Measurements from ENCODE around the gene BAX. TPM values are rescaled to one million over a fixed set of nuclear protein-coding genes. Genes with fewer than 3 reads are reported as not detected.
A peak's percentile ranks its signal among the peaks of the same experiment; 100 is the strongest.

The BAX gene
- total RNA-seq, 1 donor = 85.9 TPM

DNA sequence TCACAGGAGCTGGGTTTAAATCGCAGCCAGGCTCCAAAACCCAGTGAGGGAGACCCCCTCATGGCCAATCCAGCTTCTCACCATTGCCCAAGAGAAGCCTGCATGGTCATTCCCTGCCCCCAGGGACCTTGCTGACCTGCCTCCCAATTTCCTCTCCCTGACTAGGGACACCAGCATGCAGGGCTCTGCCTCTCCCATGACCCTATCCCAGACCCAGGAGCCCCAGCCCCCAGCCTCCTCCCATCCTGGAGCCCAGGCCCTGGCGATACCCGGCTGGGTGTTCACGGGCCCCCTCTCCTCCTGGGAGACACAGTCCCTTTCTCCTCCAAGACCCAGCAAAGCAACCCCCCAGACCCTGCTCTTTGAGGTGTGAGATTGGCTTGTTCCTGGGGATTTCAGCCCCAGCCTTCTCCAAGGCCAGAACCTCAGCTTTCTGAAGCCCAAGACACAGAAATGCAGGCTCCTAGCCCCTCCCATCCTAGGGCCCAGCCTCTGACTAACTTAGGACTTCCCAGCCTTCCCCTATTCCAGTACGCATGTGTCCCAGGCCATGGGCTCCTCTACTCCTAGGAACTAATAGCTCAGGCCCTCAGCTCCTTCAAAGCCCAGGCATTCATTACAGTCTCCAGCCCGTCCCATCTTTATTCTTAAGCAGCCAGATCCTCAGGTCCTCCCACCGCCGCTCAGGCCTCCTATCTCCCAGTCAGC, 37.4 kb downstream of the BAX start:
- peak overlapping the region; percentile 95 for H3K4me3 ChIP-seq (ENCODE audit: low read depth, low read length)
- TF ChIP-seq, protein P1, sequence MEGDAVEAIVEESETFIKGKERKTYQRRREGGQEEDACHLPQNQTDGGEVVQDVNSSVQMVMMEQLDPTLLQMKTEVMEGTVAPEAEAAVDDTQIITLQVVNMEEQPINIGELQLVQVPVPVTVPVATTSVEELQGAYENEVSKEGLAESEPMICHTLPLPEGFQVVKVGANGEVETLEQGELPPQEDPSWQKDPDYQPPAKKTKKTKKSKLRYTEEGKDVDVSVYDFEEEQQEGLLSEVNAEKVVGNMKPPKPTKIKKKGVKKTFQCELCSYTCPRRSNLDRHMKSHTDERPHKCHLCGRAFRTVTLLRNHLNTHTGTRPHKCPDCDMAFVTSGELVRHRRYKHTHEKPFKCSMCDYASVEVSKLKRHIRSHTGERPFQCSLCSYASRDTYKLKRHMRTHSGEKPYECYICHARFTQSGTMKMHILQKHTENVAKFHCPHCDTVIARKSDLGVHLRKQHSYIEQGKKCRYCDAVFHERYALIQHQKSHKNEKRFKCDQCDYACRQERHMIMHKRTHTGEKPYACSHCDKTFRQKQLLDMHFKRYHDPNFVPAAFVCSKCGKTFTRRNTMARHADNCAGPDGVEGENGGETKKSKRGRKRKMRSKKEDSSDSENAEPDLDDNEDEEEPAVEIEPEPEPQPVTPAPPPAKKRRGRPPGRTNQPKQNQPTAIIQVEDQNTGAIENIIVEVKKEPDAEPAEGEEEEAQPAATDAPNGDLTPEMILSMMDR (IDR thresholded peaks at IDR 0.05; ENCODE audit: insufficient read depth, low read depth, low read length) = no peak
- peak; percentile 85 for DNase-seq (ENCODE audit: low read depth)

DNA sequence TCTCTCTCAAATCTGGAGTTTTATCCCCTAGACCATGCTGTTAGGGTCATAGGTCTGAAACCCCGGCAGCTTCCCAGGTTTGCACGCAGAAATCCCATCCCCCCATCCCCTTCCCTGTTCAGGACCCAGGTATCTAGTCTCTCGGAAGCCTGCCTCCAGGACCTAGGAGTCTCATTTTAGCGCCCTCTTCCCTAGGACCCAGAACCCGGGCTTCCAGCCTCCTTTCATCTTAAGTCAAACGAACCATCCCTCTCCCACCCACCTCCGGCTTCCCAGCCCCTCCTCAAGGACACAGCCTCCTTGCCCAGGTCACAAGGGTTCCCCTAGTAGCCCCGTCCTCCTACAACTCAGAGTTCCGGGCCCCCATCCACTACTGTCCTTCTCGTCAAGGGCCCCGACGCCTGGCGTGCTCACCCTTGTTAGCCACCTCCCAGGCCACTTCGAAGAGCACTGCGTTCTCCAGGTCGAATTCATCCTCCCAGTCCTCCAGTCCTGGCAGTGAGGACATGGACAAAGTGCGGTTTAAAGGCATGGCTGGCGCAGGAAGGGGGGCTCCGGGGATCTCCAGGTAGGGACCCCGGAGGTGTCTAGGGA, 38.0 kb downstream of the BAX start:
- TF ChIP-seq, protein P1 (IDR thresholded peaks at IDR 0.05; ENCODE audit: insufficient read depth, low read depth, low read length) = no peak
- H3K4me3 ChIP-seq (ENCODE audit: low read depth, low read length) = peak overlapping the region; percentile 95
- DNase-seq (ENCODE audit: low read depth) = no peak

DNA sequence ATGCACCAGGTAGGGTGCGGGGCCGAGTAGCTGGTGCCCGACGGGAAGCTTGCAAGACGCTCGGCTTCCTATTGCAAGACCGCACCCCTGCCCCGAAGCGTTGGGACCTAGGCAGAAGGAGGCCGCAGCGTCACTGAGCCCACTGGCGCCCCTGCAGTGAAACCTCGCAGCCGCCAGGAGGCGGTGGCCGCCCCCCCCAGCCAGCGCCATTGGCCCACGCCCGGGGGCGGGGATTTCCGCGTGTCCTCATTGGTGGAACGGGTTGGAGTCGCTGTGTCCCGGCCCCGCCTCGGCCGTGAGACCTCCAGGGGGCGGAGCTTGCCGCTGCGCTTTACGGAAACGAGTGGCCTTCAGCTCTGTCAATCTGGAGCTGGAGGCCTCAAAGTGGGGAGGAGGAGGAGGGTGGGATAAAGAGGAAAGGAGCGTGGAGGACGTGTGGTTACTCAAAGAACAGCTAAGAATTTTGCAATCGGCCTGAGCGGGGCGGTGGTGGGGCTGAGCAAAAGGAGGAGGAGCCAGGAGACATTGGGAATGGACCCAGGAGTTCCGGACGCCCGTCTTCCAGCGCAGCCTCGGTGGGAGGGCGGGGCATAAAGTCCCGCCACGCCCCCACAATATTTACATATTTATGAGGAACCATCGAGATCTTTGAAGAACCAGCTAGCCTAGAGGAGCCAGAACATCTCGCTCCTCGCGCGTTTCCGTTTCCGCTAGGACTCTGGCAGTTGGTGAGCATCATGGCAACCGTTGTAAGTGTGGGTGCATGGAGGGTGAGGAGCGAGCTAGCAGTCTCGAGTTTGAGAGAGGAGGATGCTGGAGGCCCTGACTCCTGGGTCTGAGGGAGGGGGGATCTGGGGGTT, 38.7 kb downstream of the BAX start, which contains the start of the genes GYS1 and RUVBL2:
Gene GYS1 (minus strand): TSS at position 135 of the 860 bp plus-strand sequence. CDS start 197 bp downstream, outside the sequence.
Gene RUVBL2 (plus strand): TSS at position 713 of the 860 bp plus-strand sequence. CDS start 25 bp downstream, at position 738.
- peak; percentile 100 for DNase-seq (ENCODE audit: low read depth)
- H3K4me3 ChIP-seq (ENCODE audit: low read depth, low read length) = peak within 1 kb of the TSS; percentile 95
- TF ChIP-seq, protein P1 (IDR thresholded peaks at IDR 0.05; ENCODE audit: insufficient read depth, low read depth, low read length) = peak; percentile 73

DNA sequence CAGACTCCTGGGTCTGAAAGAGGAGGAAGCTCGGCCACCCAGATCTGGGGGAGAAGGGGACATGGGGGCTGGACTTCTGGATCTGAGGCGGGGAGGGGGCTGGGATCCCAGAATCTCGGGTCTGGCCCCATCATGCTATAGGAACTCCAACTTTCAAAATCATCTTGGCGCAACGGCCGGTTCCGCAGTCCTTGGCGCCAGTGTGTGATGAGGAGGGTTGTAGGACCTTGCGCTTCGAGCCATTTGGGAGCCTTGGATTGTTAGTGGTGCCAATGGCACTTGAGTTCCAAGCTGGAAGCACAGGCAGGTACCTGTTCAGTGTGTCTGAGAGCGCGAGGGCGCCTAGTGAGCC, 39.3 kb downstream of the BAX start:
- H3K4me3 ChIP-seq (ENCODE audit: low read depth, low read length) = peak overlapping the region; percentile 95
- TF ChIP-seq, protein P1 (IDR thresholded peaks at IDR 0.05; ENCODE audit: insufficient read depth, low read depth, low read length) = no peak
- no peak for DNase-seq (ENCODE audit: low read depth)

DNA sequence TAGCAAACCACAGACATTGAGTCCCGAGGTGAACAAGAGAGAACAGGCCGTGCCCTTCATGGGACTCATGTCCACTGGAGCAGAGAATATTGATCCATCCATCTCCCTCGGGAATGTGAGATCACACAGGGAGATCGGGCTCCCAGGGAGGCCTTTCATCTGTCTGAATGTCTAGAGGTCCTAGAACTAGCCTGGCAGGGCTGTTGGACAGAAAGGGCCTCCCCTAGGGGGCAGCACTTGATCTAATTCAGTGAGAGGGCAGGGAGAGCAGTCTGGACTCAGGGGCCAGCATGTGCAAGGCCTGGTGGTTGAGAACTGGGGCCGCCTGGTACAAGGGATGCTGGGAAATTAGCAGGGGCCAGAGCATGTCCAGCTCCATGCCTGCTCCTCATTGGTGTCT, 43.3 kb downstream of the BAX start:
- no peak overlapping the region for H3K4me3 ChIP-seq (ENCODE audit: low read depth, low read length)
- DNase-seq (ENCODE audit: low read depth) = peak; percentile 47
- TF ChIP-seq, protein P1 (IDR thresholded peaks at IDR 0.05; ENCODE audit: insufficient read depth, low read depth, low read length) = peak; percentile 71

DNA sequence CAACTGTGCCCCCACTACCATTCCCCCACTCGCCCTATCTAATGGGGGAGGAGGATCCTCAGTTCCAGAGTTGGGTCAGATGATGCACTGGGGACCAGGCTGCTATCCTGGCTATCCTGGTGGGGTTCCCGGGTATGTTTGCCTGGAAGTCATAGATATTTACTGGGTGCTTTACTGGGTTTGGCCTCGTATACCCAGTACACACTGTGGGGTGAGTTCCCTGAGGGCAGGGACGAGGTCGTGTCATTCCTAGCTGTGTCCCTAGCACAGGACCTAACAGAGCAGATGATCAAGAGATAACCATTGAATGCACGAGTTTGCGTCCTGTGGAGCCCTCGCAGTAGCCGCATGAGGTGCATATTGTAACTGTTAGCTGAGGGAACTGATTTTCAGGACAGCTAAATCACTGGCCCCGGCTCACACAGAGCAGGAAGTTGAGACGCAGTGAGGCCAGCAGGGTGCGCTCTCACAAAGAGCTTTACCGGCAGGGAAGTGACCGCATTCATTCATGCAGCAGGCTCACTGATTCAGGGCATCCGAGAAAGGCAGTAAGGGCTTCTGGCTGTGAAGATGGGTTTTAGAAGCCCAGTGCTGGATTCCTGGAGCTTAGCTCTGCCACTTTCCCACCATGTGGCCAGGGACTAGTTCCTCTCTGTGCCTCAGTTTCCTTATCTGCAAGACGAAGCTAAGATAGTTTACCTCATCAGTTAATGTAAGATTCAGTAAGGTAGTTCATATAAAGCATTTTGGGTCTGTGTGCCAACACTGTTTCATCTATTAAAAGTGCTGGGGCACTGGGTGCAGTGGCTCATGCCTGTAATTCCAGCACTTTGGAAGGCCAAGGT, 45.0 kb downstream of the BAX start:
- TF ChIP-seq, protein P1 (IDR thresholded peaks at IDR 0.05; ENCODE audit: insufficient read depth, low read depth, low read length) = peak; percentile 83
- H3K4me3 ChIP-seq (ENCODE audit: low read depth, low read length) = no peak overlapping the region
- peak; percentile 60 for DNase-seq (ENCODE audit: low read depth)

Data from fibroblast of villous mesenchyme (primary cell).